NCI-H2196 treated with DMSO at 0.1 percent for 48 hours (cell line): ENCODE results near the gene C2CD3.

ENCODE experiments used
- DNase-seq: peaks from one replicate; lab custom pipeline; 2025; ENCODE audit not compliant: unreplicated experiment; lab: John Stamatoyannopoulos, UW

C2CD3 gene

GRCh38 chr11:74022546-74022945, 148.3 kb downstream of the C2CD3 start:
- DNase-seq, result no peak

GRCh38 chr11:74021998-74022397, 148.8 kb downstream of the C2CD3 start:
- no peak for DNase-seq

GRCh38 chr11:74020539-74020938, 150.3 kb downstream of the C2CD3 start:
- DNase-seq, result no peak

GRCh38 chr11:74019860-74020259, 150.9 kb downstream of the C2CD3 start:
- DNase-seq, result no peak

GRCh38 chr11:74019104-74019738, 151.6 kb downstream of the C2CD3 start:
- no peak for DNase-seq

- DNase-seq, result peak; percentile 68
Observed at GRCh38 chr11:74018331-74019005, 152.3 kb downstream of the C2CD3 start.

GRCh38 chr11:74017631-74018030, 153.2 kb downstream of the C2CD3 start:
- no peak for DNase-seq

- DNase-seq, result no peak
Observed at GRCh38 chr11:74015919-74016684, 154.7 kb downstream of the C2CD3 start.

GRCh38 chr11:74014880-74015279, 155.9 kb downstream of the C2CD3 start:
- DNase-seq, result no peak

GRCh38 chr11:74013141-74013540, 157.7 kb downstream of the C2CD3 start:
- no peak for DNase-seq

GRCh38 chr11:74012074-74012809, 158.6 kb downstream of the C2CD3 start:
- DNase-seq, result no peak

- DNase-seq, result no peak
Observed at GRCh38 chr11:74011360-74012073, 159.3 kb downstream of the C2CD3 start.

GRCh38 chr11:74010306-74011300, 160.2 kb downstream of the C2CD3 start:
- no peak for DNase-seq

GRCh38 chr11:74009675-74010305, 161.0 kb downstream of the C2CD3 start:
- DNase-seq, result no peak

GRCh38 chr11:74009230-74009547, 161.6 kb downstream of the C2CD3 start:
- no peak for DNase-seq

GRCh38 chr11:74008373-74009229, 162.2 kb downstream of the C2CD3 start, which contains the start of gene UCP3:
Gene UCP3, minus strand, starts transcription at chr11:74009085. Its CDS starts 2,043 bp downstream, at chr11:74007042.
- peak; percentile 34 for DNase-seq

- DNase-seq, result no peak
Observed at GRCh38 chr11:74007691-74008372, 163.0 kb downstream of the C2CD3 start.
